Stimulated activated CD4-positive, alpha-beta T cell treated with anti-CD3 and anti-CD28 coated beads, TNF-alpha, amount 100 ng/mL, for 24 hours (primary cell): ENCODE measurements around the gene MAB21L3.
"Not testable (repeated sequence)": the region's sequence is repeated elsewhere in the genome, so short reads cannot be mapped to it uniquely, and the experiment has no call there.

ENCODE experiments used
- DNase-seq, 3 experiments: peaks; one replicate each; pipeline ENCODE4 v3.0.0-alpha.2; 2020; ENCODE audit warnings: low read depth in 3 of 3

MAB21L3 gene

GRCh38 chr1:116134476-116134773 is 23.2 kb downstream of the MAB21L3 start:
- no peak for DNase-seq

GRCh38 chr1:116138277-116138792 is 27.1 kb downstream of the MAB21L3 start:
- no peak for DNase-seq

- no peak for DNase-seq
Measured at GRCh38 chr1:116139592-116140134, 28.5 kb downstream of the MAB21L3 start.

- DNase-seq: no peak
Measured at GRCh38 chr1:116144151-116144550, 33.0 kb downstream of the MAB21L3 start.

- DNase-seq: not testable (repeated sequence)
Measured at GRCh38 chr1:116146447-116147113, 35.4 kb downstream of the MAB21L3 start.

- no peak for DNase-seq
Measured at GRCh38 chr1:116147114-116147510, 35.9 kb downstream of the MAB21L3 start.

GRCh38 chr1:116147972-116148371 is 36.8 kb downstream of the MAB21L3 start:
- DNase-seq: no peak

GRCh38 chr1:116148967-116149366 is 37.8 kb downstream of the MAB21L3 start:
- DNase-seq: no peak

GRCh38 chr1:116150368-116150767 is 39.2 kb downstream of the MAB21L3 start:
- DNase-seq: no peak

- peak; percentile 46 to 76 (median 65) for DNase-seq
Measured at GRCh38 chr1:116151739-116152576, 40.8 kb downstream of the MAB21L3 start.

GRCh38 chr1:116152577-116152943 is 41.4 kb downstream of the MAB21L3 start:
- DNase-seq: no peak

GRCh38 chr1:116152950-116153691 is 41.9 kb downstream of the MAB21L3 start:
- no peak for DNase-seq

- DNase-seq: no peak
Measured at GRCh38 chr1:116153692-116154031, 42.5 kb downstream of the MAB21L3 start.

GRCh38 chr1:116154536-116154935 is 43.3 kb downstream of the MAB21L3 start:
- no peak for DNase-seq

- no peak for DNase-seq
Measured at GRCh38 chr1:116157096-116157495, 45.9 kb downstream of the MAB21L3 start.

GRCh38 chr1:116159177-116159576 is 48.0 kb downstream of the MAB21L3 start:
- DNase-seq: no peak

GRCh38 chr1:116159611-116160010 is 48.4 kb downstream of the MAB21L3 start:
- DNase-seq: no peak

GRCh38 chr1:116161390-116161789 is 50.2 kb downstream of the MAB21L3 start:
- no peak for DNase-seq

GRCh38 chr1:116161877-116162390 is 50.7 kb downstream of the MAB21L3 start:
- DNase-seq: no peak

GRCh38 chr1:116163533-116163932 is 52.3 kb downstream of the MAB21L3 start:
- DNase-seq: no peak

- no peak for DNase-seq
Measured at GRCh38 chr1:116164150-116164549, 53.0 kb downstream of the MAB21L3 start.
